ENCODE measurements around the gene AIG1.

Gene AIG1

DNA sequence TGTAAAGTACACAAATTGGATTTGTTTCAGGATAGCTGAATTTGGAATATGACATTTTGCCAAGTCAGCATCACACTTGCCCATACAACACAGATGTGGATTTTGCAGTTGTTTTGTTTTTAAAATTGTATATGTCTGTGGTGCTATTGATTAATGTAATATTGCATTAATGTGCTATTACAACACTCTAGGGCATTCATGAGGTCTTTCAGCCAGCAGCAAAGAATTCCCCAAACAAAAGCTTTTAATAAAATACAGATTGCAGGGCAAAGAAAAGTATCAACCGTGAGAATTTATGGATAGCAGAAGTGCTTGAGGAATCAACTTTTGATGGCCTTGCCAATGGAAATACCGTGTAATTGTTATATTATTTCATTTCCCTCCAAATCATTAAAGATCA lies 144.9 kb downstream of the AIG1 start:
- no peak for TF ChIP-seq POLR2A (IDR thresholded peaks at IDR 0.05; ENCODE audit: low read depth, low read length)
- no peak for TF ChIP-seq TAF1 (IDR thresholded peaks at IDR 0.05; ENCODE audit: borderline replicate concordance, low read depth, low read length)
- TF ChIP-seq POLR2AphosphoS5 (IDR thresholded peaks at IDR 0.05; ENCODE audit: low read depth, low read length), result no peak
- no peak for FAIRE-seq
- no peak for DNase-seq (ENCODE audit: insufficient read length)

DNA sequence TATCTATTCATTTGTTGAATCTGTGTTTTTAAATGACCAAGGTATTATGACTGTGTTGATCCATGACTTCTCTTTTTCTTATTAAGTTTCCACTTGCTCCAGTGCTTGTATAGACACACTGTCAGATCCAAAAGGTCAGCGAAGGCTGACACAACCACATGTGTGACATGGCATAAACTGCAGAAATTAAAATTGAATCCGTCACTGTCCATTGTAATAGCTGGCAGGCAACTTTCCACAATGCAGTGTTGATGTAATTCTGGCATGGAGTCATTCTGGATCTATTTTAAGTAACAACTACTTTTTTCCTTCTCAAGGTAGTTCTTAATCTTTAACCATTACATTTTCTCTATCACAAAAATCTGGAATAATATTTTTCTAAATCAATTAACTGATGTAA lies 145.3 kb downstream of the AIG1 start:
- TF ChIP-seq POLR2AphosphoS5 (IDR thresholded peaks at IDR 0.05; ENCODE audit: low read depth, low read length) (no peak), TAF1 (IDR thresholded peaks at IDR 0.05; ENCODE audit: borderline replicate concordance, low read depth, low read length) (no peak), POLR2A (IDR thresholded peaks at IDR 0.05; ENCODE audit: low read depth, low read length) (no peak)
- FAIRE-seq (no peak), DNase-seq (ENCODE audit: insufficient read length) (no peak)

DNA sequence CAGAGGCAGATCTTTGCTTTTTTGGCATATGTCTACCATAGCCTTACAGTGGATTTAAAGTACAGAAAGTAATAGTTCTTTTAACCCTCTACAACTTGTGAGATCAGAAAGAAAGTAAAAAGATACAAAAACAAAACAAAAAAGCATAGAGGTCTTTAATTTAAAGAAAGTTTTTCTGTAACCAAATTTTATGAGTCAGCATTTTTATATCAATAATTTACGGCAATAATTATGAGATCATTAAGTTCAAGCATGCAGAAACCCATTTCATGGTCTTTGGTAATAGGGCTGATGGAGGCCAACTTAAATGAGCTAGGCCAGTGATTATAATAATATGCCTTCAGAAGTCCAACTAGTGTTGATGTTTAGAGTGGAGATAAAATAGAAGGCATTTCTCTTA lies 145.9 kb downstream of the AIG1 start:
- no peak for FAIRE-seq

DNA sequence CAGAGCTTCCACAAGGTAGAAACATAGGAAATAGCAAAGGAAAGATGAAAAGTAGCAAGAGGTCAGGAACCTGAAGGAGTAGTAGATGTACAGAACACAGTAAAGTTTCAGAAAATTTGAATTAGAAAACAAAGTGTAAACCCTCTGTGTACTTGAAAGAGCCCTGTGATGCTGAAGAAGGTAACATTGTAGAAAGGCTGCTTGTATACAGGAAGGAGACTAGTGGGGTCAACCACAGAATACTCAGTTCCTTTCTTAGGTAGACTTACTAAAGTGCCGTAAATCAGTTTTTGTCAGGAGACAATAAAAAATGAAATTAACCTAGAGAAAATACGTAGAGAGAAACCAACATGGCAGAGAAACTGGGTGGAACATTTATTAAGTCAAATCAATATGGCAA lies 149.7 kb downstream of the AIG1 start:
- FAIRE-seq (no peak), DNase-seq (ENCODE audit: insufficient read length) (no peak)
- TF ChIP-seq POLR2AphosphoS5 (IDR thresholded peaks at IDR 0.05; ENCODE audit: low read depth, low read length) (no peak), POLR2A (IDR thresholded peaks at IDR 0.05; ENCODE audit: low read depth, low read length) (no peak)

More for the DNA sequence above, 145.9 kb downstream of the AIG1 start:
- no peak for TF ChIP-seq POLR2A (IDR thresholded peaks at IDR 0.05; ENCODE audit: low read depth, low read length)
- no peak for TF ChIP-seq TAF1 (IDR thresholded peaks at IDR 0.05; ENCODE audit: borderline replicate concordance, low read depth, low read length)
- no peak for TF ChIP-seq POLR2AphosphoS5 (IDR thresholded peaks at IDR 0.05; ENCODE audit: low read depth, low read length)
- no peak for DNase-seq (ENCODE audit: insufficient read length)

DNA sequence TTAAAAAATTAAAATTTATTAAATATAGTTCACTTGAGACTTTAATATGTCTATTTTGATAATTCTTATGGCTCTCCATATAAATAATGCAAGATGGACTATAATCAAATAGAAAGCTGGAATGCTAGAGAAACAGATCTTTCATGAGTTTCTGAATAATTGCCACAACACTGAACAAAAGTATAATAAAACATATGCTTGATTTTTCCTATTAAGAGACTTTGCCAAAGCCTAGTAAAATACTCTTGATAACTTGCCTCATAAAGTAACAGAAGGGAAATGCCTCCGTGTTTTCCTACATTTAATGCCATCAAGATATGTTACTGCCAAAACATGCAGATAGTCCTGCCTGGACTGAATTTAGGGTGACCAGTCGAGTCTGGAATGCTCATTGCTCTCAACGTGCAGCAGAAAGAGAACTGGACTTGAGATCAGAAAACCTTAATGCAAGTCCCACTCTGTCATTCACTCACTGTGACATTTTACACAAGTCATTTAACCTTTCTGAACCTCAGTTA lies 153.2 kb downstream of the AIG1 start:
- no peak for DNase-seq (ENCODE audit: insufficient read length)
- TF ChIP-seq POLR2AphosphoS5 (IDR thresholded peaks at IDR 0.05; ENCODE audit: low read depth, low read length), result no peak
- FAIRE-seq, result no peak

DNA sequence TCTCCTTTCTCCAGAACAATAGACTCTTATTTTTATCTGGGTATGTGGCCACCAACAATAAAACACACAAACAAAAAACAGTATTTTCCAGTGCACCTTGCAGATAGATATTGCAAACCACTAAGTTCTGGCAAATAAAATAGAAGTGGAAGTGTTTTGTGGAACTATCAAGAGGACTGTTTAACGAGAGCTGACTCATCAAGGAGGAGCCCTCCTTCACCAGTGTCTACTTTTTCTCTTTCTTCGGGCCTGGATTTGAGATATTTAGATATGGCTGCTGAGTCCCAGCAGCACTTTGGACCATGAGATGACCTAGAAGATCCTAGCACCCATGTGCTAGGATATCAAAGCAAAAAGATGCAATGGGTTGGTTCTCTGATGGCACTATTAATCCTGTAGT lies 154.7 kb downstream of the AIG1 start:
- no peak for TF ChIP-seq POLR2AphosphoS5 (IDR thresholded peaks at IDR 0.05; ENCODE audit: low read depth, low read length)
- no peak for TF ChIP-seq POLR2A (IDR thresholded peaks at IDR 0.05; ENCODE audit: low read depth, low read length)
- TF ChIP-seq TAF1 (IDR thresholded peaks at IDR 0.05; ENCODE audit: borderline replicate concordance, low read depth, low read length), result no peak
- DNase-seq (ENCODE audit: insufficient read length), result no peak
- FAIRE-seq, result no peak

DNA sequence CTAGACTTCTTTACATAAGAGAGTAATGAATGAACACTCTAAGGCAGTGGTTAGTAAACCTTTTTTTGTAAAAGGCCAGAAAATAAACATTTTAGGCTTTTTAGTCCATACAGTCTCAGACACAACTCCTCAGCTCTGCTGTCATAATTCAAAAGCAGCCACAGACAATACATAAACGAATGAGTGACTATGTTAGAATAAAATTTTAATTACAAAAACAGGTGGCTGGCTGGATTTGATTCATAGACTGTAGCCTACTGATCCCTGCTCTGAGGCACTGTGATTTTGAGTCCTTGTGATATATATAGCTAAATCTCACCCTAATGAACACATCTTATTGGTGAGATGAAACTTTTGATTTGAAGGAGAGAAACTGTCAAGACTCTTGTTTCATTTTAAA lies 155.1 kb downstream of the AIG1 start:
- TF ChIP-seq POLR2AphosphoS5 (IDR thresholded peaks at IDR 0.05; ENCODE audit: low read depth, low read length) (no peak), TAF1 (IDR thresholded peaks at IDR 0.05; ENCODE audit: borderline replicate concordance, low read depth, low read length) (no peak), POLR2A (IDR thresholded peaks at IDR 0.05; ENCODE audit: low read depth, low read length) (no peak)
- DNase-seq (ENCODE audit: insufficient read length) (no peak), FAIRE-seq (no peak)

DNA sequence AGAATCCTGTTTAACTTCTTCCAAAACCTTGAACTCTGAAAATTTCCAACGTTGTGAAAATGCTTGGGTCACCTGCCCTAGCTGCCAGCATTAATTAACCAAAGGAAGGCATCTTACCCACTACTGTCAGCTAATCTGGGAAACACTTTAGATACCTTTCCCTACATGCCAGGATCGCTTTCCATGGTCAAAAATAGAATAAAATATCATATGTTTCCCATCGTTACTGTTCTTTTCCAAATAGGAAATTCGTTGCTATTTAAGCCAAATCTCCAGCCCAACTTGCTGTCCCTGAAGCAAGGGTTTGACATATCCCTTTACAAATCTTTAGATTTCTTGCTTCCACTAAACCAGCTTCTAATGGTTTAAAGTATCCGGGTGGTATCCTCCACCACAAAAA lies 157.5 kb downstream of the AIG1 start:
- TF ChIP-seq TAF1 (IDR thresholded peaks at IDR 0.05; ENCODE audit: borderline replicate concordance, low read depth, low read length), result no peak
- no peak for TF ChIP-seq POLR2A (IDR thresholded peaks at IDR 0.05; ENCODE audit: low read depth, low read length)
- TF ChIP-seq POLR2AphosphoS5 (IDR thresholded peaks at IDR 0.05; ENCODE audit: low read depth, low read length), result no peak
- no peak for FAIRE-seq
- DNase-seq (ENCODE audit: insufficient read length), result no peak

DNA sequence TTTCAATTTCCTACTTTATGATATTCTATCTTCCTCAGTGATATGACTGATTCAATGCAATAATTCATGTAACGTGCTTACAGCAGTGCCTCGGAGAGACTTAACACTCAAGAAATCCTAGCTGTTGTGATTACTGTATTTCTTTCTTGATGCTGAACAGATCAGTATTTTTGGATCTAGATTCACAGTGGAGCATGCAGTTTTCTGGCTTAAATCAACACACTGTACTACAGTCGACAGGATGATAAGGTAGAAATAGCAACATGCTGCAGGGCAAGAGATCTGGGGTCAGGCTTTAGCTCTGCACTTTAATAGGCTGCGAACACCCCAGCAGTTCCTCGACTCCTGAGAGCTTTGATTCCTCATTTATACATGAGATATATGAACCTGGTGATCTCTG lies 161.0 kb downstream of the AIG1 start:
- TF ChIP-seq POLR2A (IDR thresholded peaks at IDR 0.05; ENCODE audit: low read depth, low read length), result no peak
- FAIRE-seq (no peak), DNase-seq (ENCODE audit: insufficient read length) (no peak)

DNA sequence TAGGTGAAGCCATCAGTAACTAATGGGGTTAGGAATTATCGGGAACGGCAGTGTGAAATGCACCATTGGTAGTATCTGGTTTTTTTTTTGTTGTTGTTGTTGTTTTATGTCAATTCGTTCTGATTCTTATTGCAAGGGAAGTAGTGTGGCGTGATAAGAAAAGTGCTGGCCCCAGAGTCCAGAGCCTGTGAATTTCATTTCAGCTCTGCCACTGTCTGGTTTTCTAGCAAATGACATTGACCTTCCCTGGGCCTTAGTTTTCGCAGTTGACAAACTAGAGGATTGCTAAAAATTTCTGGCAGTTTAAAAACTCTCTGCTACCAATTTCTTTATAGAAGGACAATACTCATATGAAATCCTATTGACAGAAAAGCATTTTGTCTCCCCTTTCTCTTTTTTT lies 161.6 kb downstream of the AIG1 start:
- TF ChIP-seq POLR2A (IDR thresholded peaks at IDR 0.05; ENCODE audit: low read depth, low read length) (no peak), POLR2AphosphoS5 (IDR thresholded peaks at IDR 0.05; ENCODE audit: low read depth, low read length) (no peak), TAF1 (IDR thresholded peaks at IDR 0.05; ENCODE audit: borderline replicate concordance, low read depth, low read length) (no peak)
- no peak for FAIRE-seq
- DNase-seq (ENCODE audit: insufficient read length), result no peak

DNA sequence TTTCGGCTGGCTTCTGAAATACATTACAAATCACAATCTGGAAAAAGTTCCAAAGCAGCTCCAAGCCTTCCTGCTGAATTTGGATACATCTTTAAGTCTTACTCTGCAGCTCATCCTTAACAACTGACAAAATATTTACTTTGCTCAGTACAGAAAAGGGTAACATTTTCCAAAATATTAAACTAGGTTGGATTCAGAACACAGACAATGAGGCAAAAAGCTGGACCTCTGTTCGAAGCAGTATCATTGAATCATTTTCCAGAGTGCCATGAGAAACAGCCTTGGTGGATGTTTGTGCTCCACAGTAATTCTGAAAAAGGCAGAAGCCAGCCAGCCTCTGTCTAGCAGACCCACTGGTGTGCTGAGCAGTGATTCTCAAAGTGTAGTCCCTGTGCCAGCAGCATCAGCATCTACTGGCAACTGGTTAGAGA lies 162.1 kb downstream of the AIG1 start:
- DNase-seq (ENCODE audit: insufficient read length) (no peak), FAIRE-seq (no peak)
- TF ChIP-seq POLR2A (IDR thresholded peaks at IDR 0.05; ENCODE audit: low read depth, low read length) (no peak), TAF1 (IDR thresholded peaks at IDR 0.05; ENCODE audit: borderline replicate concordance, low read depth, low read length) (no peak), POLR2AphosphoS5 (IDR thresholded peaks at IDR 0.05; ENCODE audit: low read depth, low read length) (no peak)

DNA sequence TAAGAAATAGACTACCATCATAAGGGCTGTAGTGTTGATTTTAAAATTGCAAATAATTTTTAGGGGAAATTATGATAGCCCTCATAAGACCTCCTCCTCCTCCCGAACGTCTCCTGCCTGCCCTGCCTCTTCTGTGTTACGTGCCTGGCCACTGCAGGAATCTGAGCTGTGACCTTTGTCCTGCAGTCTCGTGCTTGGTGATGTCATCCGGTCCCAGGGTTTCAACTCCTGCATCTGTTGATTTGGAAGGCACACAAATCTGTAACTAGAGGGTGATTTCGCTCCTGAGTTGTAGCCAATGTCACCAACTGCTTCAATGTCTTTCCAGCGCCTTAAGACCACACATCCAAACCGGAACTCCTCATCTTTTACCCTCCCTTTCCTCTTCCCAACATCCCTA lies 163.2 kb downstream of the AIG1 start:
- DNase-seq (ENCODE audit: insufficient read length), result no peak
- FAIRE-seq, result no peak
- TF ChIP-seq TAF1 (IDR thresholded peaks at IDR 0.05; ENCODE audit: borderline replicate concordance, low read depth, low read length), result no peak
- TF ChIP-seq POLR2AphosphoS5 (IDR thresholded peaks at IDR 0.05; ENCODE audit: low read depth, low read length), result no peak
- no peak for TF ChIP-seq POLR2A (IDR thresholded peaks at IDR 0.05; ENCODE audit: low read depth, low read length)

DNA sequence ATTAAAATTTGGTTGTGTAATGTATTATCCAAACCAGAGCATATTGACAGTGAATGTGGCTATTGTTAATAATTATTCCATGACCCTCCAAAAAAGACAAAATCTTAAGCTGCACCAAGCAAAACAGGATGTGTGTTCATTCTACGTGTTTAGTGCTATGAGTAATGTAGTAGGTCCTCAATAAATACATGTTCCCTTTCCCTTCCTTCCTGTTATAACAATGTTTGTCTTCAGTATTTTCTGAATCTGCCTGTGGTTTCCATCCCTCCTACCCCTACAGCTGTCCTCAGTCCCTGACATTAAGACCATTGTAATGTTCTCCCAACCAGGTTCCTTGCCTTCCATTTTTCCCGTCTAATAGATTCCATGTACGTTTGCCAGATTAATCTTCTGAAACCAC lies 163.8 kb downstream of the AIG1 start:
- TF ChIP-seq POLR2AphosphoS5 (IDR thresholded peaks at IDR 0.05; ENCODE audit: low read depth, low read length), result no peak

More for the DNA sequence above, 163.8 kb downstream of the AIG1 start:
- no peak for FAIRE-seq
- no peak for DNase-seq (ENCODE audit: insufficient read length)

All from GM12892 (cell line).